ENCODE measurements around the gene KIF4B.

Gene KIF4B

GRCh38 chr5:155056644-155057269 is 43.2 kb downstream of the KIF4B start:
- Histone ChIP-seq H3K27ac (ENCODE audit: low read length) (no peak overlapping the region), H3K79me2 (ENCODE audit: low read length) (no peaks in the 10 kb centered on the region), H2AFZ (ENCODE audit: low read depth, low read length) (no peak overlapping the region), H3K9ac (ENCODE audit: low read length) (no peak overlapping the region), H3K4me2 (ENCODE audit: low read length) (no peak overlapping the region), H3K4me3 (ENCODE audit: low read length) (no peak overlapping the region), H3K9me3 (ENCODE audit: insufficient read depth, low read length) (no peaks in the 10 kb centered on the region), H3K4me1 (ENCODE audit: low read length) (no peaks in the 10 kb centered on the region), H3K27me3 (ENCODE audit: low read depth, low read length) (no peaks in the 10 kb centered on the region), H3K36me3 (replicated peaks; ENCODE audit: low read depth, low read length) (no peaks in the 10 kb centered on the region), H4K20me1 (ENCODE audit: insufficient read depth, low read length) (no peaks in the 10 kb centered on the region)
- TF ChIP-seq EZH2phosphoT487 (IDR thresholded peaks at IDR 0.05; ENCODE audit: low read depth) = no peak
- TF ChIP-seq CTCF (IDR thresholded peaks at IDR 0.05; ENCODE audit: low read depth, low read length) = no peak

- no peak overlapping the region for H3K4me3 ChIP-seq (ENCODE audit: low read length)
- no peak overlapping the region for H3K4me2 ChIP-seq (ENCODE audit: low read length)
- H4K20me1 ChIP-seq (ENCODE audit: insufficient read depth, low read length) = no peaks in the 10 kb centered on the region
- H3K36me3 ChIP-seq (replicated peaks; ENCODE audit: low read depth, low read length) = no peaks in the 10 kb centered on the region
- H3K27me3 ChIP-seq (ENCODE audit: low read depth, low read length) = no peaks in the 10 kb centered on the region
- TF ChIP-seq EZH2phosphoT487 (IDR thresholded peaks at IDR 0.05; ENCODE audit: low read depth) (no peak), CTCF (IDR thresholded peaks at IDR 0.05; ENCODE audit: low read depth, low read length) (no peak)
- H3K9ac ChIP-seq (ENCODE audit: low read length) = no peak overlapping the region
- H3K27ac ChIP-seq (ENCODE audit: low read length) = no peak overlapping the region
- H3K79me2 ChIP-seq (ENCODE audit: low read length) = no peaks in the 10 kb centered on the region
- H3K4me1 ChIP-seq (ENCODE audit: low read length) = no peaks in the 10 kb centered on the region
- no peaks in the 10 kb centered on the region for H3K9me3 ChIP-seq (ENCODE audit: insufficient read depth, low read length)
- H2AFZ ChIP-seq (ENCODE audit: low read depth, low read length) = no peak overlapping the region
These were observed 44.1 kb downstream of the KIF4B start for GRCh38 chr5:155057626-155058025.

GRCh38 chr5:155064580-155064979 is 51.0 kb downstream of the KIF4B start:
- TF ChIP-seq CTCF (IDR thresholded peaks at IDR 0.05; ENCODE audit: low read depth, low read length) = no peak
- no peak for TF ChIP-seq EZH2phosphoT487 (IDR thresholded peaks at IDR 0.05; ENCODE audit: low read depth)
- Histone ChIP-seq H3K4me3 (ENCODE audit: low read length) (peak overlapping the region; percentile 40), H3K27ac (ENCODE audit: low read length) (peak overlapping the region; percentile 34; the same call in 1 of the 2 replicates), H3K9ac (ENCODE audit: low read length) (no peak overlapping the region), H3K27me3 (ENCODE audit: low read depth, low read length) (no peaks in the 10 kb centered on the region), H2AFZ (ENCODE audit: low read depth, low read length) (no peak overlapping the region), H4K20me1 (ENCODE audit: insufficient read depth, low read length) (no peaks in the 10 kb centered on the region), H3K4me2 (ENCODE audit: low read length) (peak overlapping the region; percentile 72), H3K9me3 (ENCODE audit: insufficient read depth, low read length) (no peaks in the 10 kb centered on the region), H3K36me3 (replicated peaks; ENCODE audit: low read depth, low read length) (no peaks in the 10 kb centered on the region), H3K79me2 (ENCODE audit: low read length) (no peaks in the 10 kb centered on the region), H3K4me1 (ENCODE audit: low read length) (peaks cover 36% of the 10 kb centered on the region)

- TF ChIP-seq CTCF (IDR thresholded peaks at IDR 0.05; ENCODE audit: low read depth, low read length) (no peak), EZH2phosphoT487 (IDR thresholded peaks at IDR 0.05; ENCODE audit: low read depth) (no peak)
- no peak overlapping the region for H2AFZ ChIP-seq (ENCODE audit: low read depth, low read length)
- no peak overlapping the region for H3K4me3 ChIP-seq (ENCODE audit: low read length)
- H3K27me3 ChIP-seq (ENCODE audit: low read depth, low read length) = no peaks in the 10 kb centered on the region
- H3K36me3 ChIP-seq (replicated peaks; ENCODE audit: low read depth, low read length) = no peaks in the 10 kb centered on the region
- H3K27ac ChIP-seq (ENCODE audit: low read length) = no peak overlapping the region
- H3K9me3 ChIP-seq (ENCODE audit: insufficient read depth, low read length) = no peaks in the 10 kb centered on the region
- peaks cover 36% of the 10 kb centered on the region for H3K4me1 ChIP-seq (ENCODE audit: low read length)
- no peak overlapping the region for H3K9ac ChIP-seq (ENCODE audit: low read length)
- H4K20me1 ChIP-seq (ENCODE audit: insufficient read depth, low read length) = no peaks in the 10 kb centered on the region
- no peak overlapping the region for H3K4me2 ChIP-seq (ENCODE audit: low read length)
- H3K79me2 ChIP-seq (ENCODE audit: low read length) = no peaks in the 10 kb centered on the region
These were observed 53.5 kb downstream of the KIF4B start for GRCh38 chr5:155066886-155067595.

Data from OCI-LY3 (cell line).